IMR-90 (cell line): Measurements from ENCODE around the gene PLCB4. TPM values are rescaled to one million over a fixed set of nuclear protein-coding genes. Genes with fewer than 3 reads are reported as not detected.

Experiments
- ATAC-seq: fragments of 200-7000 bp; cut with Tn5 transposase; 2 replicates; pipeline ENCODE4 v1.9.1; 2020; ENCODE audit warnings: low read depth, mild to moderate bottlenecking, moderate library complexity
- BruUV-seq: library from RNA; stranded (reverse); fragments of 400-500 nt; replicated peaks from 2 replicates; lab custom pipeline; 2021; lab: Mats Ljungman, UMichigan
- CTCF ChIA-PET: fragments of 300-600 bp; formaldehyde crosslinking; extraction: SDS; loops from one replicate; lab custom pipeline; 2021; ENCODE audit warnings: antibody characterized with exemption; lab: Yijun Ruan, JAX
- POLR2A ChIA-PET: fragments of 300-600 bp; sonication (Branson Sonifier 250); formaldehyde crosslinking; loops from one replicate; lab custom pipeline; 2022; ENCODE audit warnings: antibody characterized with exemption; ENCODE audit not compliant: unreplicated experiment; lab: Charles Lee
- DNase-seq: peaks from one replicate; pipeline ENCODE4 v3.0.0; 2013
- H2AFZ ChIP-seq: replicated peaks from 2 replicates; pipeline ENCODE3; 2013; ENCODE audit warnings: low read length, mild to moderate bottlenecking; ENCODE audit not compliant: poor library complexity
- H2AK5ac ChIP-seq: 2 replicates; pipeline ENCODE4 v1.6.1; 2013; ENCODE audit warnings: low read depth, low read length, inconsistent platforms
- H2AK9ac ChIP-seq: replicated peaks from 2 replicates; pipeline ENCODE3; 2013; ENCODE audit warnings: mild to moderate bottlenecking, low read depth, low read length, moderate library complexity; ENCODE audit not compliant: poor library complexity
- H2BK120ac ChIP-seq: 2 replicates; pipeline ENCODE4 v1.6.1; 2013; ENCODE audit warnings: low read depth, low read length, inconsistent platforms
- H2BK15ac ChIP-seq: 3 replicates; pipeline ENCODE4 v1.6.1; 2013; ENCODE audit warnings: low read depth, low read length, inconsistent platforms
- H2BK20ac ChIP-seq: 2 replicates; pipeline ENCODE4 v1.6.1; 2013; ENCODE audit warnings: low read depth, mild to moderate bottlenecking, inconsistent platforms, low read length, moderate library complexity
- H2BK5ac ChIP-seq: 2 replicates; pipeline ENCODE4 v1.6.1; 2013; ENCODE audit warnings: mild to moderate bottlenecking, low read depth, low read length, inconsistent platforms; ENCODE audit not compliant: poor library complexity, severe bottlenecking
- H3K14ac ChIP-seq: replicated peaks from 2 replicates; pipeline ENCODE4 v1.6.1; 2013; ENCODE audit warnings: low read depth, low read length, inconsistent platforms
- H3K18ac ChIP-seq: 2 replicates; pipeline ENCODE4 v1.6.1; 2013; ENCODE audit warnings: low read depth, low read length, control low read depth
- H3K23ac ChIP-seq: 2 replicates; pipeline ENCODE4 v1.6.1; 2013; ENCODE audit warnings: low read depth, low read length, inconsistent platforms
- H3K27ac ChIP-seq: 2 replicates; pipeline ENCODE4 v1.5.1; 2013; ENCODE audit warnings: mild to moderate bottlenecking, control low read depth, low read length; ENCODE audit not compliant: insufficient read depth
- H3K27me3 ChIP-seq: 2 replicates; pipeline ENCODE4 v1.6.1; 2013; ENCODE audit warnings: low read length; ENCODE audit not compliant: control insufficient read depth, insufficient read depth
- H3K36me3 ChIP-seq: 2 replicates; pipeline ENCODE4 v1.6.1; 2013; ENCODE audit warnings: low read length, mixed read lengths; ENCODE audit not compliant: control insufficient read depth, insufficient read depth
- H3K4ac ChIP-seq: 2 replicates; pipeline ENCODE4 v1.6.1; 2013; ENCODE audit warnings: low read depth, low read length, inconsistent platforms
- H3K4me1 ChIP-seq: 2 replicates; pipeline ENCODE4 v1.6.1; 2013; ENCODE audit warnings: low read length, mixed read lengths; ENCODE audit not compliant: control insufficient read depth, insufficient read depth
- H3K4me2 ChIP-seq: 2 replicates; pipeline ENCODE4 v1.6.1; 2013; ENCODE audit warnings: low read depth, mild to moderate bottlenecking, control low read depth, low read length, moderate library complexity
- H3K4me3 ChIP-seq: 2 replicates; pipeline ENCODE4 v1.5.1; 2013; ENCODE audit warnings: low read depth, mild to moderate bottlenecking, control low read depth, low read length, moderate library complexity; ENCODE audit not compliant: insufficient read depth
- H3K56ac ChIP-seq: 2 replicates; pipeline ENCODE4 v1.6.1; 2013; ENCODE audit warnings: low read length, inconsistent platforms; ENCODE audit not compliant: insufficient read depth; ENCODE audit errors: extremely low read depth
- H3K79me1 ChIP-seq, 2 experiments: 2 replicates each; pipeline ENCODE4 v1.6.1; 2013; ENCODE audit warnings: low read length in 2 of 2, inconsistent platforms in 1 of 2, low read depth in 1 of 2
- H3K9ac ChIP-seq: 2 replicates; pipeline ENCODE4 v1.6.1; 2013; ENCODE audit warnings: low read depth, low read length, control low read depth
- H3K9me1 ChIP-seq: 2 replicates; pipeline ENCODE4 v1.6.1; 2013; ENCODE audit warnings: low read length, inconsistent platforms; ENCODE audit not compliant: insufficient read depth
- H3K9me3 ChIP-seq: 2 replicates; pipeline ENCODE4 v1.6.1; 2013; ENCODE audit warnings: low read length; ENCODE audit not compliant: control insufficient read depth, insufficient read depth
- H4K20me1 ChIP-seq: 2 replicates; pipeline ENCODE4 v1.6.1; 2013; ENCODE audit warnings: low read length, inconsistent platforms; ENCODE audit not compliant: insufficient read depth
- H4K5ac ChIP-seq: 2 replicates; pipeline ENCODE4 v1.6.1; 2013; ENCODE audit warnings: mild to moderate bottlenecking, low read depth, low read length, control low read depth
- H4K8ac ChIP-seq, 2 experiments: 2 replicates each; pipeline ENCODE4 v1.6.1; 2013; ENCODE audit warnings: low read depth in 2 of 2, low read length in 2 of 2, control low read depth in 1 of 2, inconsistent platforms in 1 of 2
- H4K91ac ChIP-seq: 2 replicates; pipeline ENCODE4 v1.6.1; 2013; ENCODE audit warnings: low read depth, low read length, inconsistent platforms; ENCODE audit not compliant: insufficient read depth
- MAFK ChIP-seq: IDR thresholded peaks from 2 replicates; pipeline ENCODE4 v1.6.1; 2012; ENCODE audit warnings: low read depth, low read length, improper control_type of control experiment
- WGBS, 2 experiments: methylation state at CpG; one replicate each; pipeline versions ENCODE4 v1.1.5 to v1.1.7; 2013; ENCODE audit warnings: missing lambda C conversion rate in 2 of 2; ENCODE audit not compliant: insufficient read length in 1 of 2; ENCODE audit errors: extremely low coverage in 2 of 2; 5-methylcytosine and 5-hydroxymethylcytosine counted together
- dilution Hi-C: fragments of 300-500 bp; cut with HindIII; formaldehyde crosslinking; loops from one replicate; pipeline ENCODE4 v1.14.3; 2018; ENCODE audit warnings: low sequenced_read_pairs; ENCODE audit not compliant: unreplicated experiment
- in situ Hi-C: fragments of 300-500 bp; cut with MboI; formaldehyde crosslinking; loops from 3 replicates; pipeline ENCODE4 v1.14.3; 2019; ENCODE audit warnings: low sequenced_read_pairs, inconsistent platforms, mixed read lengths
- intact Hi-C: fragments of 100-400 bp; cut with micrococcal nuclease; formaldehyde crosslinking; loops from 2 replicates; pipeline ENCODE4 v1.10.0; 2022
- polyA plus RNA-seq, 3 experiments: library from polyadenylated mRNA; depleted of rRNA; stranded (reverse); fragments of >200 nt; gene quantifications; 2 replicates each; pipeline ENCODE4 v1.2.3, GENCODE V29; 2012; ENCODE audit warnings: low replicate concordance in 1 of 3
- total RNA-seq: library from RNA; depleted of rRNA; stranded (reverse); fragments of >200 nt; gene quantifications from 2 replicates; pipeline ENCODE4 v1.2.3, GENCODE V29; 2012

Gene PLCB4
- total and polyA plus RNA-seq, 2 of the 4 experiments (the other 2 are of a cell fraction): 12.5 to 24.0 TPM

- dilution Hi-C loops (no loop called here), intact Hi-C loops (no loop called here)
Measured at GRCh38 chr20:9028419-9028818, 40.5 kb upstream of the PLCB4 start.

More at GRCh38 chr20:9028419-9028818, 40.5 kb upstream of the PLCB4 start:
- Histone ChIP-seq H2BK5ac (peak overlapping the region; percentile 98), H4K91ac (peak overlapping the region; percentile 91), H4K5ac (peak overlapping the region; percentile 35; the same call in 1 of the 2 replicates), H3K9me1 (peaks cover 3% of the 10 kb centered on the region; the same call in 1 of the 2 replicates), H3K9ac (no peak overlapping the region), H3K27me3 (no peaks in the 10 kb centered on the region), H4K20me1 (no peaks in the 10 kb centered on the region), H3K4me3 (no peak overlapping the region), H3K4ac (peak overlapping the region; percentile 83), H2AK9ac (peak overlapping the region; percentile 17), H3K79me1 (peaks cover 0 to 7% of the 10 kb centered on the region in 2 experiments; a peak in 1 of 4 replicates), H3K27ac (peak overlapping the region; percentile 14), H2BK20ac (peak overlapping the region; percentile 98), H2AFZ (peak overlapping the region; percentile 83), H3K18ac (peak overlapping the region; percentile 77; the same call in 1 of the 2 replicates), H2AK5ac (peak overlapping the region; percentile 65), H3K4me2 (no peak overlapping the region), H3K14ac (peak overlapping the region; percentile 93), H2BK120ac (peak overlapping the region; percentile 94), H3K56ac (peak overlapping the region; percentile 84; the same call in 1 of the 2 replicates), H4K8ac (peak overlapping the region; percentile 16 to 79; a peak in 3 of 4 replicates), H2BK15ac (peak overlapping the region; percentile 59), H3K4me1 (peaks cover 13% of the 10 kb centered on the region), H3K23ac (no peak overlapping the region), H3K36me3 (no peaks in the 10 kb centered on the region), H3K9me3 (no peaks in the 10 kb centered on the region; the same call in 1 of the 2 replicates)
- POLR2A ChIA-PET: interaction anchor here (1.8 kb wide), 1 partner anchor 41 kb away, joined by 7 read pairs; the partner anchor contains the start of gene PLCB4
- ATAC-seq (peak; percentile 71), DNase-seq (peak; percentile 68)
- CTCF ChIA-PET: no interaction called here
- in situ Hi-C loops: no loop called here
- no CpG with 5 or more reads among the region's 3 CpGs for WGBS, 2 experiments
- no peak for TF ChIP-seq MAFK
- BruUV-seq: no TSS peak
